Measurements from ENCODE around the gene RFX6. TPM values are rescaled to one million over a fixed set of nuclear protein-coding genes. Genes with fewer than 3 reads are reported as not detected.
A peak's percentile ranks its signal among the peaks of the same experiment; 100 is the strongest.

The RFX6 gene
- total and polyA plus RNA-seq, 4 donors = not detected

- TF ChIP-seq ZBTB33 (IDR thresholded peaks at IDR 0.05) = no peak
Observed at GRCh38 chr6:116872771-116873170, 4.3 kb upstream of the RFX6 start (continued).

GRCh38 chr6:116876107-116876506, 935 bp upstream of the RFX6 start:
- H3K9me3 ChIP-seq (ENCODE audit: control insufficient read depth in 4 of 4, low read length in 3 of 4) = no peaks in the 10 kb centered on the region
- H3K9ac ChIP-seq (ENCODE audit: low read depth in 1 of 2, low read length in 2 of 2) = no peak overlapping the region
- peaks cover 2 to 12% (median 8%) of the 10 kb centered on the region in 4 donors for H3K4me1 ChIP-seq (ENCODE audit: control insufficient read depth in 4 of 4, insufficient read depth in 4 of 4, low read length in 3 of 4)
- H3K27ac ChIP-seq (ENCODE audit: low read depth in 1 of 2, low read length in 2 of 2) = no peak overlapping the region
- TF ChIP-seq HNF4A (conservative IDR thresholded peaks at IDR 0.05) = no peak
- no peak for TF ChIP-seq RXRA (IDR thresholded peaks at IDR 0.05)
- TF ChIP-seq SP1 (IDR thresholded peaks at IDR 0.05) = no peak
- TF ChIP-seq REST (IDR thresholded peaks at IDR 0.05) = no peak
- TF ChIP-seq RAD21 (IDR thresholded peaks at IDR 0.05) = no peak
- TF ChIP-seq FOXA1 (IDR thresholded peaks at IDR 0.05) = no peak
- TF ChIP-seq NR2F2 (IDR thresholded peaks at IDR 0.05) = no peak
- no peak for TF ChIP-seq JUND (IDR thresholded peaks at IDR 0.05)
- peaks cover 0 to 12% (median 7%) of the 10 kb centered on the region in 4 donors for H3K27me3 ChIP-seq (ENCODE audit: control insufficient read depth in 4 of 4, insufficient read depth in 4 of 4, low read length in 3 of 4)
- H3K4me3 ChIP-seq (ENCODE audit: low read depth in 1 of 3, low read length in 3 of 3) = no peak overlapping the region
- DNase-seq (ENCODE audit: low spot score) = no peak
- H3K36me3 ChIP-seq (ENCODE audit: control insufficient read depth in 4 of 4, insufficient read depth in 3 of 4, low read depth in 1 of 4, low read length in 3 of 4) = no peaks in the 10 kb centered on the region
- 27% methylated on average over 8 of the region's 8 CpGs for WGBS

GRCh38 chr6:116877743-116878142, 701 bp downstream of the RFX6 start:
- H3K27me3 ChIP-seq (ENCODE audit: control insufficient read depth in 4 of 4, insufficient read depth in 4 of 4, low read length in 3 of 4) = peaks cover 0 to 12% (median 7%) of the 10 kb centered on the region in 4 donors
- H3K4me1 ChIP-seq (ENCODE audit: control insufficient read depth in 4 of 4, insufficient read depth in 4 of 4, low read length in 3 of 4) = peaks cover 2 to 12% (median 8%) of the 10 kb centered on the region in 4 donors
- DNase-seq (ENCODE audit: low spot score) = no peak
- no peaks in the 10 kb centered on the region for H3K36me3 ChIP-seq (ENCODE audit: control insufficient read depth in 4 of 4, insufficient read depth in 3 of 4, low read depth in 1 of 4, low read length in 3 of 4)
- no peak overlapping the region for H3K9ac ChIP-seq (ENCODE audit: low read depth in 1 of 2, low read length in 2 of 2)
- TF ChIP-seq GABPA (IDR thresholded peaks at IDR 0.05 in 1 of 2, conservative IDR thresholded peaks at IDR 0.05 in 1 of 2) (no peak), JUND (IDR thresholded peaks at IDR 0.05) (no peak)
- H3K27ac ChIP-seq (ENCODE audit: low read depth in 1 of 2, low read length in 2 of 2) = no peak overlapping the region
- H3K9me3 ChIP-seq (ENCODE audit: control insufficient read depth in 4 of 4, low read length in 3 of 4) = no peaks in the 10 kb centered on the region
- H3K4me3 ChIP-seq (ENCODE audit: low read depth in 1 of 3, low read length in 3 of 3) = peak overlapping the region in 1 of 3 donors; percentile 51
- 12% methylated on average over 10 of the region's 10 CpGs for WGBS

- no peak for DNase-seq (ENCODE audit: low spot score)
- Histone ChIP-seq H3K27me3 (ENCODE audit: control insufficient read depth in 4 of 4, insufficient read depth in 4 of 4, low read length in 3 of 4) (peaks cover 0 to 7% (median 5%) of the 10 kb centered on the region in 4 donors), H3K9ac (ENCODE audit: low read depth in 1 of 2, low read length in 2 of 2) (no peak overlapping the region), H3K27ac (ENCODE audit: low read depth in 1 of 2, low read length in 2 of 2) (no peak overlapping the region), H3K4me3 (ENCODE audit: low read depth in 1 of 3, low read length in 3 of 3) (no peak overlapping the region), H3K4me1 (ENCODE audit: control insufficient read depth in 4 of 4, insufficient read depth in 4 of 4, low read length in 3 of 4) (peaks cover 2 to 12% (median 8%) of the 10 kb centered on the region in 4 donors), H3K9me3 (ENCODE audit: control insufficient read depth in 4 of 4, low read length in 3 of 4) (no peaks in the 10 kb centered on the region), H3K36me3 (ENCODE audit: control insufficient read depth in 4 of 4, insufficient read depth in 3 of 4, low read depth in 1 of 4, low read length in 3 of 4) (no peaks in the 10 kb centered on the region)
- no peak for TF ChIP-seq NR2F2 (IDR thresholded peaks at IDR 0.05)
- TF ChIP-seq HNF4G (IDR thresholded peaks at IDR 0.05) = no peak
- TF ChIP-seq, protein P1, sequence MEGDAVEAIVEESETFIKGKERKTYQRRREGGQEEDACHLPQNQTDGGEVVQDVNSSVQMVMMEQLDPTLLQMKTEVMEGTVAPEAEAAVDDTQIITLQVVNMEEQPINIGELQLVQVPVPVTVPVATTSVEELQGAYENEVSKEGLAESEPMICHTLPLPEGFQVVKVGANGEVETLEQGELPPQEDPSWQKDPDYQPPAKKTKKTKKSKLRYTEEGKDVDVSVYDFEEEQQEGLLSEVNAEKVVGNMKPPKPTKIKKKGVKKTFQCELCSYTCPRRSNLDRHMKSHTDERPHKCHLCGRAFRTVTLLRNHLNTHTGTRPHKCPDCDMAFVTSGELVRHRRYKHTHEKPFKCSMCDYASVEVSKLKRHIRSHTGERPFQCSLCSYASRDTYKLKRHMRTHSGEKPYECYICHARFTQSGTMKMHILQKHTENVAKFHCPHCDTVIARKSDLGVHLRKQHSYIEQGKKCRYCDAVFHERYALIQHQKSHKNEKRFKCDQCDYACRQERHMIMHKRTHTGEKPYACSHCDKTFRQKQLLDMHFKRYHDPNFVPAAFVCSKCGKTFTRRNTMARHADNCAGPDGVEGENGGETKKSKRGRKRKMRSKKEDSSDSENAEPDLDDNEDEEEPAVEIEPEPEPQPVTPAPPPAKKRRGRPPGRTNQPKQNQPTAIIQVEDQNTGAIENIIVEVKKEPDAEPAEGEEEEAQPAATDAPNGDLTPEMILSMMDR (IDR thresholded peaks at IDR 0.05; ENCODE audit: low read depth, low read length, missing input control) = peak; percentile 39
- peak; percentile 77 to 79 for TF ChIP-seq RAD21 (IDR thresholded peaks at IDR 0.05)
Observed at GRCh38 chr6:116881236-116881635, 4.2 kb downstream of the RFX6 start.
